Panc1 (cell line): Measurements from ENCODE around the gene ABCC1. TPM values are rescaled to one million over a fixed set of nuclear protein-coding genes. Genes with fewer than 3 reads are reported as not detected.
"Not testable (repeated sequence)": the region's sequence is repeated elsewhere in the genome, so short reads cannot be mapped to it uniquely, and the experiment has no call there.

ENCODE experiments used
- ATAC-seq: fragments of 200-7000 bp; cut with Tn5 transposase; 2 replicates; pipeline ENCODE4 v1.9.1; 2020; ENCODE audit warnings: mild to moderate bottlenecking, moderate library complexity
- BruUV-seq: library from RNA; stranded (reverse); fragments of 400-500 nt; replicated peaks from 2 replicates; lab custom pipeline; 2021; lab: Mats Ljungman, UMichigan
- CTCF ChIA-PET: fragments of 300-600 bp; sonication (Branson Sonifier 250); formaldehyde crosslinking; loops from one replicate; lab custom pipeline; 2022; ENCODE audit warnings: antibody characterized with exemption; lab: Charles Lee
- POLR2A ChIA-PET: fragments of 300-600 bp; sonication (Branson Sonifier 250); formaldehyde crosslinking; loops from one replicate; lab custom pipeline; 2022; ENCODE audit warnings: antibody characterized with exemption; lab: Charles Lee
- DNase-seq: peaks from one replicate; pipeline ENCODE4 v3.0.0-alpha.2; 2010; ENCODE audit warnings: low read depth, low spot score
- H3K27ac ChIP-seq: 2 replicates; pipeline ENCODE4 v1.5.1; 2011; ENCODE audit warnings: mild to moderate bottlenecking, low read length, inconsistent platforms
- H3K27me3 ChIP-seq: fragments of 200-500 bp; sonication (Bioruptor generic); 2 replicates; pipeline ENCODE4 v1.6.0; 2014; ENCODE audit warnings: low read length, inconsistent platforms; ENCODE audit not compliant: control insufficient read depth, insufficient read depth
- H3K36me3 ChIP-seq: fragments of 200-500 bp; sonication (Bioruptor generic); 2 replicates; pipeline ENCODE4 v1.5.1; 2014; ENCODE audit warnings: inconsistent platforms, mild to moderate bottlenecking, low read length, moderate library complexity; ENCODE audit not compliant: control insufficient read depth, insufficient read depth
- H3K4me1 ChIP-seq: 2 replicates; pipeline ENCODE4 v1.5.1; 2011; ENCODE audit warnings: inconsistent platforms, mild to moderate bottlenecking, low read length, moderate library complexity; ENCODE audit not compliant: control insufficient read depth, insufficient read depth
- H3K4me3 ChIP-seq, 2 experiments: 2 replicates each; pipeline ENCODE4 v1.5.1; 2011 to 2012; ENCODE audit warnings: low read depth in 2 of 2, low read length in 2 of 2, mild to moderate bottlenecking in 2 of 2, inconsistent platforms in 1 of 2, moderate library complexity in 1 of 2
- H3K9me3 ChIP-seq: fragments of 200-500 bp; sonication (Bioruptor generic); 2 replicates; pipeline ENCODE4 v1.5.1; 2014; ENCODE audit warnings: low read depth, mild to moderate bottlenecking, inconsistent platforms, low read length, moderate library complexity; ENCODE audit not compliant: control insufficient read depth, insufficient read depth
- POLR2AphosphoS5 ChIP-seq: IDR thresholded peaks from 2 replicates; pipeline ENCODE4 v1.6.1; 2012; ENCODE audit warnings: mild to moderate bottlenecking, low read depth, low read length, moderate library complexity
- REST ChIP-seq, 2 experiments: IDR thresholded peaks; 2 replicates each; pipeline ENCODE4 v1.6.1; 2011 to 2012; ENCODE audit warnings: low read depth in 2 of 2, control low read depth in 1 of 2, low read length in 1 of 2, mild to moderate bottlenecking in 1 of 2, moderate library complexity in 1 of 2; ENCODE audit not compliant: insufficient read depth in 1 of 2
- SIN3A ChIP-seq: IDR thresholded peaks from 2 replicates; pipeline ENCODE4 v1.6.1; 2012; ENCODE audit warnings: low read depth, mild to moderate bottlenecking, low read length, moderate library complexity, borderline replicate concordance; ENCODE audit not compliant: insufficient read depth
- TCF7L2 ChIP-seq: IDR thresholded peaks from 2 replicates; pipeline ENCODE4 v1.6.1; 2011; ENCODE audit warnings: mild to moderate bottlenecking, low read depth, low read length, inconsistent platforms
- in situ Hi-C: cut with HindIII; loops from 2 replicates; pipeline ENCODE4 v1.10.0; 2016; ENCODE audit warnings: low sequenced_read_pairs, low pct_unique_long_range_greater_than_20kb
- intact Hi-C: fragments of 100-400 bp; cut with micrococcal nuclease; formaldehyde crosslinking; loops from one replicate; pipeline ENCODE4 v1.10.0; 2022; ENCODE audit not compliant: unreplicated experiment
- total RNA-seq: library from RNA; stranded (reverse); gene quantifications from one replicate; pipeline ENCODE4 v1.2.1, GENCODE V29; 2021; ENCODE audit not compliant: unreplicated experiment
- TF ChIP-seq, protein P1 (sequence below): fragments of 450-650 bp; IDR thresholded peaks from 2 replicates; pipeline ENCODE4 v1.5.1; 2017; ENCODE audit warnings: mild to moderate bottlenecking

The ABCC1 gene
- total RNA-seq, 1 experiment from 2014 or later: 296 TPM

DNA sequence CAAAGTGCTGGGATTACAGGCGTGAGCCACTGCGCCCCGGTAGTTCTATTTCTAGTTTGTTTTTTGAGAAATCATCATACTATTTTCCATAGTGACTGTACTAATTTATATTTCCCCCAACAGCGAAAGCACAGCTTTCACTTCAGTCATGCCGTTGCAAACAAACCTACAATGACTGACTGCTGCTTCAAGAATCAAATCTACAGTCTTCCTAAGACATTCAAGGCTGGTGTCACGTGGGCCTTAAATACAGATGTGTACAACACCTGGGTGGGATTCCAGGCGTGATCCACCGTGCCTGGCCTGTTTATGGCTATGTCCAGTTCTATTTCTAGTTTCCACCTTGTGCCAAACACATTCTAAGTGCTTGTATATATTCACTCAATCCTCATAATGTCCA, 201.9 kb downstream of the ABCC1 start:
- Histone ChIP-seq H3K4me1 (peaks cover 39% of the 10 kb centered on the region), H3K27ac (no peak overlapping the region), H3K9me3 (no peaks in the 10 kb centered on the region), H3K27me3 (no peaks in the 10 kb centered on the region), H3K36me3 (no peaks in the 10 kb centered on the region), H3K4me3 (no peak overlapping the region)
- no TSS peak for BruUV-seq
- POLR2A ChIA-PET: no interaction called here
- no peak for ATAC-seq
- no peak for DNase-seq
- TF ChIP-seq, protein P1, sequence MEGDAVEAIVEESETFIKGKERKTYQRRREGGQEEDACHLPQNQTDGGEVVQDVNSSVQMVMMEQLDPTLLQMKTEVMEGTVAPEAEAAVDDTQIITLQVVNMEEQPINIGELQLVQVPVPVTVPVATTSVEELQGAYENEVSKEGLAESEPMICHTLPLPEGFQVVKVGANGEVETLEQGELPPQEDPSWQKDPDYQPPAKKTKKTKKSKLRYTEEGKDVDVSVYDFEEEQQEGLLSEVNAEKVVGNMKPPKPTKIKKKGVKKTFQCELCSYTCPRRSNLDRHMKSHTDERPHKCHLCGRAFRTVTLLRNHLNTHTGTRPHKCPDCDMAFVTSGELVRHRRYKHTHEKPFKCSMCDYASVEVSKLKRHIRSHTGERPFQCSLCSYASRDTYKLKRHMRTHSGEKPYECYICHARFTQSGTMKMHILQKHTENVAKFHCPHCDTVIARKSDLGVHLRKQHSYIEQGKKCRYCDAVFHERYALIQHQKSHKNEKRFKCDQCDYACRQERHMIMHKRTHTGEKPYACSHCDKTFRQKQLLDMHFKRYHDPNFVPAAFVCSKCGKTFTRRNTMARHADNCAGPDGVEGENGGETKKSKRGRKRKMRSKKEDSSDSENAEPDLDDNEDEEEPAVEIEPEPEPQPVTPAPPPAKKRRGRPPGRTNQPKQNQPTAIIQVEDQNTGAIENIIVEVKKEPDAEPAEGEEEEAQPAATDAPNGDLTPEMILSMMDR: no peak
- TF ChIP-seq REST (IDR thresholded peaks at IDR 0.05; ENCODE audit: insufficient read depth in 1 of 2, low read depth in 2 of 2, low read length in 1 of 2) (no peak), POLR2AphosphoS5 (no peak), SIN3A (no peak), TCF7L2 (no peak)
- intact Hi-C loops: no loop called here
- CTCF ChIA-PET: interaction anchor here (0.7 kb wide), 1 partner anchor 11 kb away, joined by 6 read pairs; no protein-coding TSS in a partner anchor
- in situ Hi-C loops: no loop called here

- H3K27ac ChIP-seq, in situ Hi-C loops, DNase-seq, H3K27me3 ChIP-seq, BruUV-seq, intact Hi-C loops, POLR2A ChIA-PET, H3K36me3 ChIP-seq, H3K9me3 ChIP-seq, CTCF ChIA-PET, H3K4me3 ChIP-seq: not testable (repeated sequence)
- peaks cover 31% of the 10 kb centered on the region for H3K4me1 ChIP-seq
- ATAC-seq: peak; percentile 1; the same call in 1 of the 2 replicates
Measured at GRCh38 chr16:16153000-16153399, 203.6 kb downstream of the ABCC1 start.

DNA sequence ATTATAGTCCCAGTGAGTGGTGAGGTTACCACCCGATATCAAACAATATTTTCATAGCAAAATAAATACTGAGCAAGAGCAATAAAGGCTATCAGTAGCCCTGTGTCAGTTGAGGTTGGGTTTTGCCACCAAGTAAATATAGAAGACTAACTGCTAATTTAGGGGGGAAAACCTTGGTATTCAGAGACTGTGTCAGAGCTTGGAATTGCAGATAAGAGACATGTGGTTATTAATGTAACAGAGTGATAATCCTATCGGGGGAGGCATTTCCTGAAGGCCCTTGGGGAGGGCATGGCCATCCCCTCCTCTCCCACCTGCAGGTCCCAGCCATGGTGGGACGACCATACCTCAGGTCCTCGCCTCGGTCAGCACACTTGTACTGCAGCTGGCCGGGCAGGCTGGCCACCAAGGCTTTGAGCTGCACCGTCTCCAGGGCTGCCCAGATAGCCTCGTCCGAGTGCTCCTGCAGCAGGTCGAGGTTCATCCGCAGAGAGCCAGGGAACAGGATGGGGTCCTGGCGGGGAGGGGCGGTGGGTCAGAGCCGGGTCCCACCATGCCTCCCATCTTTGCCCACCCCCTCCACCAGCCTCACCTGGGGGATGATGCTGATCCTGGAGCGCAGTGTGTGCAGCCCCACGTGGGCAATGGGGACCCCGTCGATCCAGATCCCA, 205.0 kb downstream of the ABCC1 start:
- Histone ChIP-seq H3K27ac (no peak overlapping the region), H3K4me3 (no peak overlapping the region), H3K4me1 (peaks cover 22% of the 10 kb centered on the region), H3K27me3 (no peaks in the 10 kb centered on the region), H3K9me3 (no peaks in the 10 kb centered on the region), H3K36me3 (no peaks in the 10 kb centered on the region)
- no peak for ATAC-seq
- TF ChIP-seq POLR2AphosphoS5 (peak; percentile 28; the same call in 1 of the 2 replicates), SIN3A (no peak), TCF7L2 (no peak), REST (IDR thresholded peaks at IDR 0.05; ENCODE audit: insufficient read depth in 1 of 2, low read depth in 2 of 2, low read length in 1 of 2) (no peak)
- TF ChIP-seq, protein P1: no peak
- DNase-seq: no peak
- intact Hi-C loops (no loop called here), in situ Hi-C loops (no loop called here)
- CTCF ChIA-PET: interaction anchor here (0.6 kb wide), 1 partner anchor 1000 kb away, joined by 3 read pairs; no protein-coding TSS in a partner anchor
- BruUV-seq: no TSS peak
- POLR2A ChIA-PET: no interaction called here
